ENCODE results near the gene TMEM191C. TPM values are rescaled to one million over a fixed set of nuclear protein-coding genes. Genes with fewer than 3 reads are reported as not detected.
"Not testable (repeated sequence)": the region's sequence is repeated elsewhere in the genome, so short reads cannot be mapped to it uniquely, and the experiment has no call there.

The TMEM191C gene
- total RNA-seq: 1 to 10 TPM in 2 of 4 donors, under 1 TPM in 1, not detected in 1; 0.99 to 5.1 (median 3.8) TPM

GRCh38 chr22:21467337-21468193 lies at the start of gene TMEM191C:
TSS of gene TMEM191C (plus strand) at chr22:21467387. CDS start at chr22:21467460, 73 bp downstream.
- H3K9me3 ChIP-seq; H3K27me3 ChIP-seq; H3K36me3 ChIP-seq; H3K4me1 ChIP-seq; DNase-seq (ENCODE audit: extremely low spot score); intact Hi-C loops (cut with DNase I): not testable (repeated sequence)
- Histone ChIP-seq H3K27ac (replicated peaks in 1 of 4) (peak within 1 kb of the TSS; percentile 63 to 75 (median 71)), H3K4me3 (peak within 1 kb of the TSS; percentile 47 to 63 (median 52))
- no CpG with 5 or more reads among the region's 74 CpGs for WGBS

- H3K27me3 ChIP-seq; H3K9me3 ChIP-seq; DNase-seq (ENCODE audit: extremely low spot score); intact Hi-C loops (cut with DNase I); H3K4me1 ChIP-seq; H3K36me3 ChIP-seq: not testable (repeated sequence)
- WGBS: no CpG with 5 or more reads among the region's 33 CpGs
- peak overlapping the region in 3 of 4 donors; percentile 57 to 71 (median 63) for H3K27ac ChIP-seq (replicated peaks in 1 of 4)
- H3K4me3 ChIP-seq: peak overlapping the region; percentile 47 to 60 (median 55)
Measured at GRCh38 chr22:21417853-21418252, 49.3 kb upstream of the TMEM191C start.

- DNase-seq (ENCODE audit: extremely low spot score): not testable (repeated sequence)
Measured at GRCh38 chr22:21418974-21419638, 48.1 kb upstream of the TMEM191C start.

GRCh38 chr22:21420180-21420763 lies 46.9 kb upstream of the TMEM191C start:
- H3K9me3 ChIP-seq; H3K27ac ChIP-seq (replicated peaks in 1 of 4); intact Hi-C loops (cut with DNase I); H3K27me3 ChIP-seq; H3K36me3 ChIP-seq; H3K4me1 ChIP-seq; H3K4me3 ChIP-seq; DNase-seq (ENCODE audit: extremely low spot score): not testable (repeated sequence)
- WGBS: 37% methylated on average over 2 of the region's 19 CpGs

More at GRCh38 chr22:21418974-21419638, 48.1 kb upstream of the TMEM191C start:
- H3K27ac ChIP-seq (replicated peaks in 1 of 4): peak overlapping the region in 1 of 4 donors; percentile 39
- H3K4me1 ChIP-seq; H3K9me3 ChIP-seq; intact Hi-C loops (cut with DNase I); H3K27me3 ChIP-seq; H3K4me3 ChIP-seq; H3K36me3 ChIP-seq: not testable (repeated sequence)
- whole genome bisulfite sequencing: 79% methylated on average over 4 of the region's 15 CpGs

- H3K36me3 ChIP-seq; H3K4me3 ChIP-seq; H3K9me3 ChIP-seq; H3K4me1 ChIP-seq; H3K27ac ChIP-seq (replicated peaks in 1 of 4); DNase-seq (ENCODE audit: extremely low spot score); intact Hi-C loops (cut with DNase I); H3K27me3 ChIP-seq: not testable (repeated sequence)
- WGBS: no CpG with 5 or more reads among the region's 12 CpGs
Measured at GRCh38 chr22:21424084-21424709, 43.0 kb upstream of the TMEM191C start.

- intact Hi-C loops (cut with DNase I); H3K4me1 ChIP-seq; H3K27me3 ChIP-seq; H3K27ac ChIP-seq (replicated peaks in 1 of 4); H3K36me3 ChIP-seq; DNase-seq (ENCODE audit: extremely low spot score); H3K9me3 ChIP-seq; H3K4me3 ChIP-seq: not testable (repeated sequence)
- WGBS: no CpG with 5 or more reads among the region's 15 CpGs
Measured at GRCh38 chr22:21434378-21435233, 32.6 kb upstream of the TMEM191C start.

- DNase-seq (ENCODE audit: extremely low spot score); H3K27me3 ChIP-seq; H3K9me3 ChIP-seq; intact Hi-C loops (cut with DNase I); H3K4me1 ChIP-seq; H3K36me3 ChIP-seq: not testable (repeated sequence)
- peak overlapping the region in 1 of 4 donors; percentile 33 for H3K4me3 ChIP-seq
- WGBS: no CpG with 5 or more reads among the region's 12 CpGs
- peak overlapping the region; percentile 63 to 74 (median 68) for H3K27ac ChIP-seq (replicated peaks in 1 of 4)
Measured at GRCh38 chr22:21435998-21436810, 31.0 kb upstream of the TMEM191C start.

GRCh38 chr22:21438013-21438412 lies 29.2 kb upstream of the TMEM191C start:
- H3K4me1 ChIP-seq; intact Hi-C loops (cut with DNase I): not testable (repeated sequence)
- no CpG with 5 or more reads among the region's 6 CpGs for WGBS

GRCh38 chr22:21440018-21440636 lies 27.1 kb upstream of the TMEM191C start:
- intact Hi-C loops (cut with DNase I); H3K9me3 ChIP-seq; H3K4me3 ChIP-seq; H3K27me3 ChIP-seq; DNase-seq (ENCODE audit: extremely low spot score); H3K27ac ChIP-seq (replicated peaks in 1 of 4): not testable (repeated sequence)
- Histone ChIP-seq H3K36me3 (peaks cover 6 to 21% (median 14%) of the 10 kb centered on the region in 4 donors), H3K4me1 (peaks cover 2 to 17% (median 11%) of the 10 kb centered on the region in 4 donors)
- WGBS: no CpG with 5 or more reads among the region's 10 CpGs

More at GRCh38 chr22:21438013-21438412, 29.2 kb upstream of the TMEM191C start:
- H3K27ac ChIP-seq (replicated peaks in 1 of 4); H3K27me3 ChIP-seq; H3K9me3 ChIP-seq; H3K36me3 ChIP-seq; DNase-seq (ENCODE audit: extremely low spot score); H3K4me3 ChIP-seq: not testable (repeated sequence)

- DNase-seq (ENCODE audit: extremely low spot score); H3K27ac ChIP-seq (replicated peaks in 1 of 4); H3K27me3 ChIP-seq; H3K4me3 ChIP-seq; intact Hi-C loops (cut with DNase I); H3K9me3 ChIP-seq: not testable (repeated sequence)
- H3K4me1 ChIP-seq: peaks cover 2 to 17% (median 11%) of the 10 kb centered on the region in 4 donors
- no CpG with 5 or more reads among the region's 16 CpGs for WGBS
- peaks cover 11 to 27% (median 19%) of the 10 kb centered on the region in 4 donors for H3K36me3 ChIP-seq
Measured at GRCh38 chr22:21440676-21441075, 26.5 kb upstream of the TMEM191C start.
